ENCODE results near the gene MED13L. TPM values are rescaled to one million over a fixed set of nuclear protein-coding genes. Genes with fewer than 3 reads are reported as not detected.

The MED13L gene
- total and polyA plus RNA-seq, 2 of the 4 experiments (the other 2 are of a cell fraction) = 17.9 to 49.1 TPM

DNA sequence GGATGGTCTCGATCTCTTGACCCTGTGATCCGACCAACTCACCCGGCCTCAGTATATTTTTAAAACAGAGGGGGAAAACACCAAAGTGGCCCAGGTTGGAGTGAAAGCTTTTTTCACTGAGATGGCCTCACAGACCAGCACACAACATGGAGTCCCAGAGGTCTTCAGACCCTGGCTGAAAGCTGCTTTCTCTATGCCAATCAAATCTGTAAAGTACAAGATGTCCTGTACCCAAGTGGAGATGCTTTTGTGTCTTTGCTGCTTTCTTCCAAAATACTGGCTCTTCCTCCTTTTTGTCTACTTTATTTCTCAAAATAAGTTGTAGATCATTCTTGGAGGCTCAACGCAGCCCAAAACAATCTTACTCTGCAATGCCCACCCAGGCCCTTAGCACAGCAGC is 214.8 kb downstream of the MED13L start:
- in situ Hi-C loops (cut with MboI; ENCODE audit: low sequenced_read_pairs) (no loop called here), intact Hi-C loops (cut with micrococcal nuclease) (no loop called here), dilution Hi-C loops (cut with HindIII; ENCODE audit: low sequenced_read_pairs, unreplicated experiment) (no loop called here)

More for the DNA sequence above, 214.8 kb downstream of the MED13L start:
- Histone ChIP-seq H3K27ac (ENCODE audit: insufficient read depth, low read length) (no peak overlapping the region), H3K4me3 (ENCODE audit: insufficient read depth, low read depth, low read length) (no peak overlapping the region), H3K23ac (ENCODE audit: low read depth, low read length) (no peak overlapping the region), H4K20me1 (ENCODE audit: insufficient read depth, low read length) (peaks cover 46% of the 10 kb centered on the region), H3K4ac (ENCODE audit: low read depth, low read length) (no peak overlapping the region), H2AFZ (replicated peaks; ENCODE audit: low read length, poor library complexity) (no peak overlapping the region), H3K14ac (replicated peaks; ENCODE audit: low read depth, low read length) (no peak overlapping the region), H3K9me1 (ENCODE audit: insufficient read depth, low read length) (peaks cover 3% of the 10 kb centered on the region; the same call in 1 of the 2 replicates), H3K18ac (ENCODE audit: low read depth, low read length) (no peak overlapping the region), H3K79me1 (ENCODE audit: low read depth in 1 of 2, low read length in 2 of 2) (peaks cover 22 to 71% of the 10 kb centered on the region in 2 experiments), H3K4me1 (ENCODE audit: control insufficient read depth, insufficient read depth, low read length) (peaks cover 4% of the 10 kb centered on the region), H2AK5ac (ENCODE audit: low read depth, low read length) (no peak overlapping the region), H3K36me3 (ENCODE audit: control insufficient read depth, insufficient read depth, low read length) (no peaks in the 10 kb centered on the region), H4K91ac (ENCODE audit: insufficient read depth, low read depth, low read length) (no peak overlapping the region), H3K56ac (ENCODE audit: extremely low read depth, insufficient read depth, low read length) (no peak overlapping the region), H2BK5ac (ENCODE audit: low read depth, low read length, poor library complexity, severe bottlenecking) (no peak overlapping the region), H2BK15ac (ENCODE audit: low read depth, low read length) (no peak overlapping the region), H3K9me3 (ENCODE audit: control insufficient read depth, insufficient read depth, low read length) (no peaks in the 10 kb centered on the region), H4K8ac (ENCODE audit: low read depth in 2 of 2, low read length in 2 of 2) (no peak overlapping the region), H4K5ac (ENCODE audit: low read depth, low read length) (no peak overlapping the region), H3K27me3 (ENCODE audit: control insufficient read depth, insufficient read depth, low read length) (no peaks in the 10 kb centered on the region), H2BK20ac (ENCODE audit: low read depth, low read length) (no peak overlapping the region), H3K4me2 (ENCODE audit: low read depth, low read length) (no peak overlapping the region), H3K9ac (ENCODE audit: low read depth, low read length) (no peak overlapping the region), H2AK9ac (replicated peaks; ENCODE audit: low read depth, low read length, poor library complexity) (no peak overlapping the region), H2BK120ac (ENCODE audit: low read depth, low read length) (no peak overlapping the region)
- no peak for DNase-seq
- POLR2A ChIA-PET (ENCODE audit: unreplicated experiment) = no interaction called here
- TF ChIP-seq RFX5 (IDR thresholded peaks at IDR 0.05; ENCODE audit: low read depth, low read length) (no peak), BHLHE40 (IDR thresholded peaks at IDR 0.05; ENCODE audit: low read depth, low read length) (no peak), FOS (IDR thresholded peaks at IDR 0.05; ENCODE audit: low read depth, low read length) (no peak), MXI1 (IDR thresholded peaks at IDR 0.05; ENCODE audit: borderline replicate concordance, low read depth, low read length) (no peak)
- TF ChIP-seq, protein P1, sequence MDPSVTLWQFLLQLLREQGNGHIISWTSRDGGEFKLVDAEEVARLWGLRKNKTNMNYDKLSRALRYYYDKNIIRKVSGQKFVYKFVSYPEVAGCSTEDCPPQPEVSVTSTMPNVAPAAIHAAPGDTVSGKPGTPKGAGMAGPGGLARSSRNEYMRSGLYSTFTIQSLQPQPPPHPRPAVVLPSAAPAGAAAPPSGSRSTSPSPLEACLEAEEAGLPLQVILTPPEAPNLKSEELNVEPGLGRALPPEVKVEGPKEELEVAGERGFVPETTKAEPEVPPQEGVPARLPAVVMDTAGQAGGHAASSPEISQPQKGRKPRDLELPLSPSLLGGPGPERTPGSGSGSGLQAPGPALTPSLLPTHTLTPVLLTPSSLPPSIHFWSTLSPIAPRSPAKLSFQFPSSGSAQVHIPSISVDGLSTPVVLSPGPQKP (IDR thresholded peaks at IDR 0.05; ENCODE audit: borderline replicate concordance, low read depth, low read length) = no peak
- CTCF ChIA-PET = interaction anchor here (1.0 kb wide), 1 partner anchor 185 kb away, joined by 3 read pairs; no protein-coding TSS in a partner anchor
- WGBS, 2 experiments (ENCODE audit: extremely low coverage in 2 of 2, insufficient read length in 1 of 2) = no CpG with 5 or more reads among the region's 4 CpGs
- no TSS peak for BruUV-seq (replicated peaks)
- no peak for ATAC-seq (ENCODE audit: low read depth)
